Mucosa of descending colon (tissue), 3 donors: Measurements from ENCODE around the gene GRIN2A. TPM values are rescaled to one million over a fixed set of nuclear protein-coding genes. Genes with fewer than 3 reads are reported as not detected.

ENCODE experiments used
- ATAC-seq: fragments of 200-7000 bp; cut with Tn5 transposase; one replicate; pipeline ENCODE4 v1.9.1; 2020; ENCODE audit warnings: mild to moderate bottlenecking, moderate library complexity
- DNase-seq, 3 donors: peaks; one replicate each; pipeline ENCODE4 v3.0.0-alpha.2; 2020
- H3K36me3 ChIP-seq: fragments of 200-600 bp; one replicate; pipeline ENCODE4 v1.8.0; 2021; ENCODE audit warnings: low read depth, mild to moderate bottlenecking
- H3K4me1 ChIP-seq: fragments of 200-600 bp; one replicate; pipeline ENCODE4 v1.8.0; 2021; ENCODE audit warnings: low read depth, mild to moderate bottlenecking
- H3K4me3 ChIP-seq: fragments of 200-600 bp; one replicate; pipeline ENCODE4 v1.8.0; 2021; ENCODE audit warnings: mild to moderate bottlenecking
- H3K9me3 ChIP-seq: fragments of 200-600 bp; one replicate; pipeline ENCODE4 v1.8.0; 2021; ENCODE audit warnings: mild to moderate bottlenecking
- CTCF ChIP-seq: fragments of 200-600 bp; IDR thresholded peaks from one replicate; pipeline ENCODE4 v1.8.0; 2022; ENCODE audit warnings: antibody characterized with exemption, mild to moderate bottlenecking
- intact Hi-C, 2 donors: fragments of 100-400 bp; cut with DNase I in 1 of 2; cut with micrococcal nuclease in 1 of 2; formaldehyde crosslinking; loops; one replicate each; pipeline versions ENCODE4 v1.11.0 to v1.11.1; 2022; cut with DNase I, micrococcal nuclease
- total RNA-seq, 3 donors: library from RNA; stranded (reverse); fragmentation: NEBNext Ultra II Directional in 2 of 3; extraction: Animal tissue kit (Norgen Biotek cat#: 25700) in 2 of 3; gene quantifications; one replicate each; pipeline versions ENCODE4 v1.2.1 to v1.2.4, GENCODE V29; 2021 to 2023
- donor health status: DM: no; HTN: no; CAD: no; lungs with moderate emphysema.
- donor health status: DM: no; HTN: no; CAD: no.
- donor health status: DM: no; HTN: yes; CAD: no.

Gene GRIN2A
- total RNA-seq, 3 donors from 2014 or later, result 0.39 to 0.57 (median 0.49) TPM

GRCh38 chr16:9766891-9767290 lies 415.3 kb downstream of the GRIN2A start:
- intact Hi-C loops, result no loop called here
- Histone ChIP-seq H3K9me3 (no peaks in the 10 kb centered on the region), H3K4me3 (no peak overlapping the region), H3K36me3 (no peaks in the 10 kb centered on the region), H3K4me1 (no peaks in the 10 kb centered on the region)
- no peak for TF ChIP-seq CTCF
- DNase-seq (no peak), ATAC-seq (no peak)

GRCh38 chr16:9763505-9763904 lies 418.7 kb downstream of the GRIN2A start:
- TF ChIP-seq CTCF, result no peak
- ATAC-seq, result no peak
- no peak for DNase-seq
- Histone ChIP-seq H3K9me3 (no peaks in the 10 kb centered on the region), H3K4me3 (no peak overlapping the region), H3K4me1 (no peaks in the 10 kb centered on the region), H3K36me3 (no peaks in the 10 kb centered on the region)
- intact Hi-C loops, result no loop called here

- no peak for DNase-seq
- no peaks in the 10 kb centered on the region for H3K36me3 ChIP-seq
- H3K4me3 ChIP-seq, result no peak overlapping the region
- intact Hi-C loops, result no loop called here
- ATAC-seq, result no peak
- TF ChIP-seq CTCF, result no peak
- H3K9me3 ChIP-seq, result no peaks in the 10 kb centered on the region
- H3K4me1 ChIP-seq, result no peaks in the 10 kb centered on the region
Measured at GRCh38 chr16:9761870-9762269, 420.4 kb downstream of the GRIN2A start.

GRCh38 chr16:9757687-9758086 lies 424.5 kb downstream of the GRIN2A start:
- H3K4me3 ChIP-seq, result no peak overlapping the region
- no peaks in the 10 kb centered on the region for H3K9me3 ChIP-seq
- no peak for TF ChIP-seq CTCF
- no peak for ATAC-seq
- intact Hi-C loops, result no loop called here
- DNase-seq, result no peak
- no peaks in the 10 kb centered on the region for H3K4me1 ChIP-seq
- H3K36me3 ChIP-seq, result no peaks in the 10 kb centered on the region

GRCh38 chr16:9756434-9756833 lies 425.8 kb downstream of the GRIN2A start:
- DNase-seq (no peak), ATAC-seq (no peak)
- intact Hi-C loops, result no loop called here
- H3K4me1 ChIP-seq, result no peaks in the 10 kb centered on the region
- no peaks in the 10 kb centered on the region for H3K36me3 ChIP-seq
- TF ChIP-seq CTCF, result no peak
- no peak overlapping the region for H3K4me3 ChIP-seq
- H3K9me3 ChIP-seq, result no peaks in the 10 kb centered on the region

GRCh38 chr16:9755081-9755480 lies 427.1 kb downstream of the GRIN2A start:
- no peak for TF ChIP-seq CTCF
- no peak for DNase-seq
- H3K4me1 ChIP-seq, result no peaks in the 10 kb centered on the region
- H3K4me3 ChIP-seq, result no peak overlapping the region
- no peaks in the 10 kb centered on the region for H3K9me3 ChIP-seq
- intact Hi-C loops, result no loop called here
- no peaks in the 10 kb centered on the region for H3K36me3 ChIP-seq
- ATAC-seq, result no peak
